Esophagus mucosa (tissue), 1 donor: ENCODE results near the gene CRNKL1. TPM values are rescaled to one million over a fixed set of nuclear protein-coding genes. Genes with fewer than 3 reads are reported as not detected.
A peak's percentile ranks its signal among the peaks of the same experiment; 100 is the strongest.
"Not testable (repeated sequence)": the region's sequence is repeated elsewhere in the genome, so short reads cannot be mapped to it uniquely, and the experiment has no call there.

Experiments
- ATAC-seq: fragments of 200-7000 bp; cut with Tn5 transposase; one replicate; pipeline ENCODE4 v1.9.1; 2020
- total RNA-seq: library from RNA; stranded (reverse); gene quantifications from one replicate; pipeline ENCODE4 v1.2.4, GENCODE V29; 2023
- donor health status: DM: yes; HTN: yes; CAD: no.

Gene CRNKL1
- total RNA-seq, 1 donor from 2014 or later, result 9.8 TPM

DNA sequence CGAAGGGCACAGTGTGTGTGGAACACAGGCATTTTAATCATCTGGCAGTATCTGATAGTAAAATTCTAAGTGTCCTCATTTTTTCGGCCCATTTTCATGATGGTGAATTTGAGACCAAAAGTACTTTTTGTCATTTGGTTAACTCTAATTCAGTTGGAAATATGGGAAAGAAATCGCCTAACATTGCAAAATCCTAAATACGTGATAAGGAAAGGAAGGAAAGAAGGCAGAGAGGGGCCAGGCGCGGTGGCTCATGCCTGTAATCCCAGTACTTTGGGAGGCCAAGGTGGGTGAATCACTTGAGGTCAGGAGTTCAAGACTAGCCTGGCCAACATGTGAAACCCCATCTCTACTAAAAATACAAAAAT is 48.3 kb downstream of the CRNKL1 start:
- ATAC-seq, result not testable (repeated sequence)

DNA sequence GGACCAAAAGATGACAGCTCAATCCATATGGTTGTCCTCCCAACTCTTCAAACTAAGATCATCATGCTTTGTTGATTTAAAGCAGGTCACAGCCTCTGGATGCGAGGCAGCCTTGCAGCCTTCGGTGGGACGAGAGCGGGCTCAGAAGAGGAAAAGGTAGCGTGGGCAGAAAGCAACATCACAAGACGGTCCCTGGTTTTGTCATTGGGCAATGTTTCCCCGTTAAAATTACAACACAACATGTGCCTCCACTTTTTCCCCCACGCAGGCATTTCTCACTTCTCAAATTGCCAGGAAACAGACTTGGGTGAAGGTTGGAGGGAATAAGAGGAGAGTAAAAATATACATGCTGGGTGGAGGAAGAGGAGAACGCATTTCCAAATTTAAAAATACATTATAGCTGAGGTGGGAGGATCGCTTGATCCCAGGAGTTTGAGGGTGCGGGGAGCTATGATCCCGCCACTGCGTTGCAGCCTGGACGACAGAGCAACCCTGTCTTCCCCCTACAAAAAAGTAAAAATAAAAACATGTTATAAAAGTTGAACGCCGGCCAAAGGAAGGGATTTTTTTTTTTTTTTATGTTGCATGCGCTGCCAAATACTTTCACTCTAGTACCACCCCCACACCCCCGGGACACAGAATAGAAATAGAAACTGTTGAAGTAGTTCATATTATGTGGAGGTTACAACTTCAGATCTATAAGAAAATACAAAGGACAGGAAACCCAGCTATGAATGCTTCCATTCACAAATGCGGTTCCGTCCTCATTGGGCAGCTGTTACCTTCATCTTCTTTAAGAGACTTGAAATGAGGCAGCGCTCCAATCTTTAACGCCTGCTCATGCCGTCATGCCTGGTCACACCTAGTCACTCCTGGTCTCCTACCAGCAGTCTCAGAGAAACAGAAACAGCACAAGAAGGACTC is 49.0 kb downstream of the CRNKL1 start:
- no peak for ATAC-seq

DNA sequence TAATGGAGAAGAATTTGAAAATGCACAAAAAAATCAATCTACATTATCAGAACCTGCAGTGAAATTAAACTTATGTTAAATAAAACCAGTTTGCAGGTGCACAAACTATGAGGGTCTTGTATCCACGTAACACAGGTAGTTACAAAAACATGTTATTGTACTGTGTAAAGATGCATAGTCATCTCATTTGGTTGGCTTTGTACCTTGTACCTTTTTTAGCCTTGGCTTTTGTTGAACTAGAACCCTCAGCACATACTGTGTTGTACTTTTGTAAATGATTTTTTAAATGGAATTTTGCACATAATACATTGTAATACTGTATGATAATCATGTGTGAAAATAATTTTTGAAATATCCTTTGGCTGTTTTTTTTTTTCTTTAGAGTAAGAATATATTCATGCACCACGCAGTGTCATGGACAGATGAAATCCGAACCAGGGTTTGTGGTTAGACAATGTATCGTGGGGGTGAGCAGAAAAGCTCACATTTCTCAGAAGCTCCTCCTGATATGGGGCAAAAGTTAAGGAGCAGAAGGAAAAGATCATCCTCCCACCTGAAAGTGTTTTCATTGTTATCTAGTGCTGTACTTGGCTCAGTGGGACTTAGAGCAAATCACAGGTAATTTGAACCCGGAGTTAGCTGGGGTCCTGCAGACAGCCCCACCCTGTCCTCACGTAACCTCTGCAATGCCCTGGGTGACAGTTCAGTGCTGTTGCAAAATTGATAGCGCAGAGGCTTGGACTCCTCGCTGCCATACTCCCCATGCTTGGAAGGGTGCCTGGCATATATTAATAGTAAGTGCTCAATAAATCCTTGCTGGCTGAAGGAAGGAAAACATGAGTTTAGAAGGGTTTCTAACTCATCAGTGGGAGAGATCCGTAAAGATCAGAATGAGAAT is 49.9 kb downstream of the CRNKL1 start:
- no peak for ATAC-seq

DNA sequence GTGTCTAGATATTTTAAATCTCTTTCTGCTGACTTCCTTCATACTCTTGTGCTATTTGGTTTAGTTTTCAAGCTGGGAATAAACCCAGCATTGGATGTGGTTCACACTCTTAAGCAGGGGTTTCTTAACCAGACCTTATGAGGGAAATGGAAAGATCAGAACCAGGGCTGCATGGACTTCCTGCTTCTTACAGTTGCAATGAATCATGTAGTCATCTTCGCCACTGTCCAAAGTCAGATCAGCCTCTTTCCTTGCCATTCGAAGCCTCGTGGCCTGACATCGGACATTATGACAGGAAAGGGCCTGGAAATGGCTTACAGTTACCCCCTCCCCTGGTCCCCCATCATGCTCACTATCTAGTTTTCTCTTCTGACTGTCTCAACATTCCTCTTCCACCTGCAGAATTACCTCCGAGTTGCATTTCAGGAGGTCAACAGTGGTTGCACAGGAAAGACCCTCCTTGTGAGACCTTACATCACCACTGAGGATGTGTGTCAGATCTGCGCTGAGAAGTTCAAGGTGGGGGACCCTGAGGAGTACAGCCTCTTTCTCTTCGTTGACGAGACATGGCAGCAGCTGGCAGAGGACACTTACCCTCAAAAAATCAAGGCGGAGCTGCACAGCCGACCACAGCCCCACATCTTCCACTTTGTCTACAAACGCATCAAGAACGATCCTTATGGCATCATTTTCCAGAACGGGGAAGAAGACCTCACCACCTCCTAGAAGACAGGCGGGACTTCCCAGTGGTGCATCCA is 51.9 kb downstream of the CRNKL1 start:
- no peak for ATAC-seq

DNA sequence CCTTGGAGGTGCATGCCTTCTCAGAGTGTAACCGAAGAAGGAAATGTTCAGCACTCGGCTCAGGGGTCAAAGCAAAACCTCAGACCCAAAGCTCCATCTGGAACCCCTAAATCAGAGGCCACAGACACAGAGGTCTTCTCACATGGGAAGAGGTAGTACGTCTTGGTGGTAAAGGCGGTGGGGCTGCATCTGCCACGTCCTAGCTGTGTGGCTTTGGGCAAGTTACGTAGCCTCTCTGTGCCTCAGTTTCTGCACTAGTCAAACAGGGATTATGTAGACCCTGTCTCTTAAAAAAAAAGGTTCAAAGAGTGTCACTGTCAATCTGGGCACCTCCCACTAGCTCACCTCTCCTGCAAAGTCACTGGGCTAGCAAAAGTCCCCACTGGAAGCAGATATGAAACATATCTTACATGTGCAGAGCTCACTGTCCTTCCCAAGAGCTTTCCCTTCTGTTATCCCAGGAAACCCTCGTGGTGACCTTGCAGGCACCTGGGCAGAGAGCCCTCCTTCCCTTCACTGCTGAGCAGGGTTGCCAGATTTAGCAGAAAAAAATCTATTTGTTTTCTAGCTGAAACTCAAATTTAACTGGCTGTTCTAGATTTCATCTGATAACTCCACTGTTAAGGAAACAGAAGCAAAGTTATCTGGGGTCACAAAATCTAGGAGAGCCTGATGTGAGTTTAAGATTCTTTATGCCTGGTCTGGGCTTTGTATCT is 53.1 kb downstream of the CRNKL1 start:
- no peak for ATAC-seq

DNA sequence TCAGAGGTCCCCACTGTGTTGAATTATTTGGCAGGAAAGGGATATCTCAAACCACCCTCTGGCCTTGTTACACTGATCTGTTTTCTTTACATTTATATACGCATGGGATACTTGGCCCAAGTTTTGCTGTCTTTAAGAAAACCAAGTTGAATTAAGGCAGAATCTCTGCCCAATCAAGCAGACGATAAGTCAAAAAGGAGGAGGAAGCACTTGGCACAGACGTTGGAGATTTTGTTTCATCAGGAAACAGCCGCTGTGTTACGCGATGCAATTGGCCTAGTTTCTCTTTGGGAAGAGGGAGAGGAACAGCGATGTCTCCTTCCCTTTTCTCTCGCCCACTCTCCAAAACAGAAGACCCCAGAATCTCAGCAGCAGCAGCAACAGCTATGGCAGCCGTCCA is 55.3 kb downstream of the CRNKL1 start:
- ATAC-seq, result no peak

DNA sequence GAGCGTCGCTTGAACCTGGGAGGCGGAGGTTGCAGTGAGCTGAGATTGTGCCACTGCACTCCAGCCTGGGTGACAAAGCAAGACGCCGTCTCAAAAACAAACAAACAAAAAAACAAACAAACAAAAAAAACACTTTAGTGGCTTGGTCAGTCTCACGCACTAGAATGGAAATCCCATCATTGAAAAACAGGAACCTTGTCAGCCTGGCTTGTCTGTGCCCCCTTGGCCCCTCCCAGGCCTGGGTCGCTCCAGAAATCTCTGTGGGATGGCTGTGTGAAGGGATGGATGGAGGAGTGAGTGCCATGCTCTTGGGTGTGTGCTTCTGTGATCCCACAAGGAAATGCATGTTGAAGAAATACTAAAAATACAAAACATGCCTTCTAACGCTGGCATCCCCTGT is 56.0 kb downstream of the CRNKL1 start:
- no peak for ATAC-seq

DNA sequence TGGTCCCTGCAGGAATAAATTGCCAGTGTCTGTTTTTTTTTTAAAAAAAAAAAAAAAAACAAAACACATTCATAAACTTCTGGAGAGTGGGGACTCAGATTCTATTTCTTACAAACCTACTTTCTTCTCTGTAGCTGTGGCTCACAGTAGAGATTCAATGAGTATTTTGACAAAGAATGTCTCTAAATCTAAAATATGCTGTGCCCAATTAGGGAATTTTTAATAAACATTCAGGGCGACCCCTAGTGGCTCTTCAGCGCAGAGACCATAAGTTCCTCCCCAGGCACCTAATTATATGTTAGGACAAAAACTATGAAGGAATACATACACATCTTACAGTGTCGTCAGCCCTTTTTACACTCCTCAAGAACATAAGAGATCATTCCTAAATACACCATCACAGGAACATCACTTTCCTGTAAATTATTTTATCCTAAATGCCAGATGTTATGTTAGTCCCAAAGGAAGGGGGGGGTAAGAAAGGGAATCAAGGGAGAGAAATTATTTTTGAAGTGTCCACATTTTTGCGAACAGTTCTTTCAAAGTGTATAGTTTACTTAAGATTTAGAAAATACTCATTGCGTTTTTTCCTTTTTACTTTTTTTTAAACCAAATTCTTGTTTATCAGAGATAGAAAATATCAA is 56.9 kb downstream of the CRNKL1 start:
- no peak for ATAC-seq

DNA sequence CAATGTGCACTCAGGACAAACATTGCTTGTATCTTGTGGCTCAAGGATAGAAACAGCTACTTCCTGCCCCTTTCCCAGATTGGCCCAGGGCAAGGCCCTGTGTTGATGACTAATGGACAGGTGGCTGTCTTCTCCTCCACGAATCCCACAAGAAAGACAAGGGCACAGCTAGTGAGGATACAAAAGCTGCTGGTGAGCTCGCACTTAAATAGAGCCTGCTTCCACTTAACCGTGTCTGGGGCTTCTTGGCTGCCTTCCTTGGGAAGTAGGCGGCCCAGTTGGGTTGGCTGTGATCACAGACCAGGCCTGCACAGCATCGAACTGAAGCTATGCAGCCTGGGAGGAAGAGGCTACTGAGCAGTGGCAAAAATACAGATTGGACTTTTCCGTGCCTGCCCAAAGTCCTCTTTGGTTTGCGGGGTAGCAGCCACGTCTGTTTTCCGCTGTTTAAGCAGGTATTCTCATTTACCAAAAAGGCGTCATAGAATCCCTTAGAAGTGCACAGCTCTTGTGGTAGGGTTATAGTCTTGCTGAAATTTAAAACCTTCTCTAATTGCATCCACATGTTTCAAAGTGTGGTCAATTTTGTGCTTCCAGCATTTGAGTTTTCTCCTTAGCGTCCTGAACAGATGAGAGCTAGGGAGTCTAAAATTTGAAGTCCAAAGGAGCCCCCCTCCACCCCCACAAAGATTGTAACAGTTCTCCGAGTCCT is 58.2 kb downstream of the CRNKL1 start:
- peak; percentile 65 for ATAC-seq

DNA sequence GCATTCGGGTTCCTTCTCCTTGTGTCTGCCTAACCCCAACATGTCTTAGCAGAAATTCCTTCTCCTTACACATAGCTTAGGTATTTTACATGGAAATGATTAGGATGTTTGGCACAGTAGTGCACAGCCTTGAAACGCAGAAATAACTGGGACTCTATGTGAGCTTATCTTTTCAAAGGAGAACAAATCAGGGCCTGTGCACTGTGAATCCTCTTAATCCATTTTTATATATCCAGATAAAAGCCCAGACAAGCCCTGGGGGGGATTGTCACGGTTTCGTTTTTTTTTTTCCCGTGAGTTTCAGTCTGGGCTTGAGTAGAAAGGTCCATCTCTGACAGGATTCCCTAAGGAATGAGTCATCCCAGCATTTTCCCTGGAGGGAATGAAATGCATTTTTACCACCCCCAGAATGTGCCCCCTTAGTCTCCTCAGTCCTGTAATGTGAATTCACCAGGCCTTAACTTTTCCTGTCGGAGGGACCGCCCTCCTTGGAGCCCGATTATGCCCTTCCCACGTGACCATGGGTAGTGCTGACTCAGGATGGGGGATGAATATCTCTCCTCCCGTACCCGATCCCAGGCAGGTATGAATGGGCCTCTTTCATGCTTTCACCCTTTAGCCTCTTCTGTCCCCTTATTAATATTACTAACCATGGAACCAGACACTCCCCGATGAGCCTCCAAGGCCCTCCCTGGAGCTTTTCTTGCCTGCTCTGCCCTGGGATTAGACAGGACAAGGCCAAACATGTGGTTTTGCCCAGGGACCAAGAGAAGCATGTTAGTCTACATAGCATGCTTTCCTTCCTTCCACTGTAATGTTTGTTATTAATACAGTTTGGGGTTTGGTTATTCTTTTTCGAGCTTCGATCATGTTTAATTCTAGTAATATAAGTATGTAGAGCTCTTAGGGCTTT is 59.0 kb downstream of the CRNKL1 start:
- peak; percentile 91 for ATAC-seq

DNA sequence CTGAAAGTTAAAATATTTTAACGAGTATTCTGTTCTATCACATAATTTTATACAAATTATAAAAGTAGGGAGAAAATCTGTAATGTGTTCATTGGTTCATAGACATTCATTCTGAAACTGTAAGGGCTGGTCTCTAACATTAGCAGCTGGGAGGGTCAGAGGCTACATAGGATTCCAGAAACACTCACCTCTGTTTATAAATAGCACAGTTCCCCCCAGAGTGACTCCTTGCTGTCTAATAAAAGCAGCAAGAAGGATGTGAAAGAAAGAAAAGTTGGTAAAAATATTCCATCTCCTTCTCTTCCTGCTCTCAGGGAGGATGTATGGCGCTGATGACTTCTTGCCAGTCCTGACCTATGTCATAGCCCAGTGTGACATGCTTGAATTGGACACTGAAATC is 60.4 kb downstream of the CRNKL1 start:
- no peak for ATAC-seq

DNA sequence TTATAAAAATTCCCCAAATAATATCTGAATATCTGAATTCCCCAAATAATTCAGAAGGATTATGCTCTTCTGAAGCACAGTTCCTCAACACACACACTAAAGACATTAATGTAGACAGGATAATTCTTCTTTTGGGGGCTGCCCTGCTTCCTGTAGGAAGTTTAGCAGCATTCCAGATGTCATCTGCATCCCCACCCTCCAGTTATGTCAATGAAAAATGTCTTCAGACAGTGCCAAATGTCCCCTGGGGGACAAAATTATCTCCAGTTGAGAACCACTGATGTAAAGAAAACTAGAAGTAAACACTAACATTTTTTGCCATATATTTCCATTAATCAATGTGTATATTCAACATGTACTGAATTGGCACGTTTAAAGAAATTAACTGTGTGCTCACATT is 61.0 kb downstream of the CRNKL1 start:
- ATAC-seq, result no peak

DNA sequence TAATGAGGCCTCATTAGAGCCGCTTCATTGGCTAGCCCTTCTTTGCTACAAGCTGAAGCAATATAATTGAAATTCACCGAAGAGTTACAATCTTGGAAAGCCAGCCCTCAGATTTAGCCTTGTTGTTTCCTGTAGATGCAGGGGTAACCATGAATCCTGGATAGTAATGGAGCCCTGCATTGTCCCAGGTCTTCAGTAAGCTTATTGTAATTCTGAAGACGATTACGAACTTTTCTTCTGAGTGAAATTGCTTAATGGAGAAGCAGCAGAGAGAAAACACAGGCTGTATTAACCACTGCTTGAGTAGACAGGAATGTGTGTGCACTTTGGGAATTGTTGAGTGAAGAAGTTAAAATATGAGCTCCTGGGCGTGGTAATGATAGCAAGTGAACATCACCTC is 61.4 kb downstream of the CRNKL1 start:
- no peak for ATAC-seq

DNA sequence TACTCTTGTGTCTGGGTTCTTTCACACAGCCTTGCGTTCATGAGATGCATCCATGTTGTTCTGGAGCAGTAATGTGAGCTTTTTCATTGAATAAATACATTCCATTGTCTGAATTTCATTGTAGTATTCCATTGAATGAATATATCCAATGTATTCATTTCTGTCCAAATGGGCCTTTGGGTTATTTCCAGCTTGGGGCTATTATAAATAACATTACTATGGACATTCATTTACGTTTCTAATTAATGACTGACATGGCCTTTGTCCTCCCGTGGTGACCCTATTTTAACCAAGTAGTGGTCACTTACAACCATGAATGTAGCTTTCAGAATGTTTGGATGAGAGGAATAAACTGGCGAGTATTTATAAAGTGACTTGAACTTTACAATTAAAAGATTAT is 65.2 kb downstream of the CRNKL1 start:
- ATAC-seq, result no peak

DNA sequence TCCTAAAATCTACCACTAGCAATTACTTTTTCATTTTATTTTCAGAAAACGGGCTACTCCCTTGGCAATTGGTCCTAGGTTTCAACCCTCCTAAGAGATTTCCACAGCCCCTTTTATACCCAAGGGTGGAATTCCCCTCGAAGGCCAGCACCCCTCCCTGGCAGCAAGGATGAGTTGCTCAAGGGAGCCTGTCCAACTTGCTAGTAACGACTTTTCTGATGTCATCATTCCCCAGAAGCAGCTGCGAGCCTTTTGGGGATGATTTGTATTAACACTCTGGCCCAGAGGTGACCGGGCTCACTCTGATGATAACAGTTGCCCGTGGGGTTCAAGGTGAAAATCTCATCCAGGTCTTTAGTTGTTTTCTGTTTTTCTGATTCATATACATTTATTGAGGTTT is 65.8 kb downstream of the CRNKL1 start:
- ATAC-seq, result no peak
